ENCODE data around the gene PDCD1. TPM values are rescaled to one million over a fixed set of nuclear protein-coding genes. Genes with fewer than 3 reads are reported as not detected.

PDCD1 gene
- total and polyA plus RNA-seq, 7 donors: 0.14 to 3.2 (median 0.67) TPM; not detected in 3

DNA sequence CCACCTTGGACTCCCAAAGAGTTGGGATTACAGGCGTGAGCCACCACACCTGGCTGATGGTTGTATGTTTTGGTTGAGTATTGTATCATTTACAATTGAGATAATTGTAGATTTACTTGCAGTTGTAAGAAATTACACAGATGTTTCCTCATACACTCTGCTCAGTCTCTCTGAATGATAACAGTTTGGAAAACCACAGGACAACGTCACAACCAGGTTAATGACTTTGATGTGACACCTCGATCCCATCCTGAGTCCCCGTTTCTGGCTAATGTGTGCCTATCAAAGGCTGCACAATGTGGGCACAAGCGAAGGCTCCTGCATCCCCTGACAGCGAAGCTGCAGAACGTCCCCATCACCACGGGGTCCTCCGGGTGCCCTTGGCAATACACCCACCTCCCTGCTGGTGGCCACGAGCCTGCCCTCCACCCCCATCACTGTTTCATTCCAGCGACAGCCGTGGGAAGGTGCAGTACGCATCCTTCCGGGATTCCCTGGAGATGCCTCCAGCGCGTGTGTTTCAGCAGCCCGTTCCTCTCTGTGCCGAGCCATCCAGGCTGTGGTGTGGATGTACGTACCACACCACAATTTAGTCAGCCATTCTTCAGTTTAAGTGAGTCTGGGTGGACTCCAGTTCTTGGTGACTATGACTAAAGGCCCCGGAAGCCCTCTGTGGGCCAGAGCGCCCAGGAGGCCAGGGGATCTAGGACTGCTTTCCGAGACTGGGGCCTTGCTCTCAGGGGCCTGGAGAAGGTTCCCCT is 4.3 kb upstream of the PDCD1 start:
- intact Hi-C loops (cut with DNase I): no loop called here
- H3K4me1 ChIP-seq: peaks cover 0 to 30% (median 19%) of the 10 kb centered on the region in 4 donors
- H3K9me3 ChIP-seq: no peaks in the 10 kb centered on the region
- no peak overlapping the region for H3K27ac ChIP-seq
- no peak for TF ChIP-seq POLR2A (IDR thresholded peaks at IDR 0.05)
- TF ChIP-seq EP300 (IDR thresholded peaks at IDR 0.05): no peak
- TF ChIP-seq POLR2AphosphoS5 (IDR thresholded peaks at IDR 0.05): no peak
- TF ChIP-seq, protein P1, sequence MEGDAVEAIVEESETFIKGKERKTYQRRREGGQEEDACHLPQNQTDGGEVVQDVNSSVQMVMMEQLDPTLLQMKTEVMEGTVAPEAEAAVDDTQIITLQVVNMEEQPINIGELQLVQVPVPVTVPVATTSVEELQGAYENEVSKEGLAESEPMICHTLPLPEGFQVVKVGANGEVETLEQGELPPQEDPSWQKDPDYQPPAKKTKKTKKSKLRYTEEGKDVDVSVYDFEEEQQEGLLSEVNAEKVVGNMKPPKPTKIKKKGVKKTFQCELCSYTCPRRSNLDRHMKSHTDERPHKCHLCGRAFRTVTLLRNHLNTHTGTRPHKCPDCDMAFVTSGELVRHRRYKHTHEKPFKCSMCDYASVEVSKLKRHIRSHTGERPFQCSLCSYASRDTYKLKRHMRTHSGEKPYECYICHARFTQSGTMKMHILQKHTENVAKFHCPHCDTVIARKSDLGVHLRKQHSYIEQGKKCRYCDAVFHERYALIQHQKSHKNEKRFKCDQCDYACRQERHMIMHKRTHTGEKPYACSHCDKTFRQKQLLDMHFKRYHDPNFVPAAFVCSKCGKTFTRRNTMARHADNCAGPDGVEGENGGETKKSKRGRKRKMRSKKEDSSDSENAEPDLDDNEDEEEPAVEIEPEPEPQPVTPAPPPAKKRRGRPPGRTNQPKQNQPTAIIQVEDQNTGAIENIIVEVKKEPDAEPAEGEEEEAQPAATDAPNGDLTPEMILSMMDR (IDR thresholded peaks at IDR 0.05): no peak
- no peaks in the 10 kb centered on the region for H3K36me3 ChIP-seq
- peak overlapping the region in 1 of 4 donors; percentile 9 for H3K4me3 ChIP-seq
- WGBS, 2 donors: 82% methylated on average over 22 of the region's 22 CpGs
- H3K27me3 ChIP-seq: peaks cover 10 to 82% (median 57%) of the 10 kb centered on the region in 3 donors
- no peak for DNase-seq

DNA sequence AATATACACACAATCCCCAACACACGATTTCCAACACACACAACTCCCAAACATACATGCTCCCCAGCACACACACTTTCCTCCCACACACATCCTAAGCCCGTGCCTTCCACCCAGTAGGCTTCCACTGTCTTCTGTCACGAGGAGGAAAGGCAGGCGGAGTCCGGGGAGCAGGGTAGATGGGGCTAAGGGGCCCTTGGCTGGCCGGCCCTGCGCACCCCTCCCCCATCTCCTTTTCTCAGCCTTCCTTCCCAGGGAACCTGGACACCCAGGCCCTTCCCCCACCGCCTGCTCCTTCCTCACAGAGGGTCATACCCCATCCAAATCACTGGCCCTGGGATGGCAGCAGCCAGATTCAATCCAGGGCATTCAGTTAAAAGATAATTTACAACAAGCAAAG is 3.4 kb upstream of the PDCD1 start:
- no peak overlapping the region for H3K27ac ChIP-seq
- peaks cover 10 to 74% (median 48%) of the 10 kb centered on the region in 3 donors for H3K27me3 ChIP-seq
- no peaks in the 10 kb centered on the region for H3K9me3 ChIP-seq
- DNase-seq: no peak
- TF ChIP-seq, protein P1 (IDR thresholded peaks at IDR 0.05): no peak
- TF ChIP-seq POLR2AphosphoS5 (IDR thresholded peaks at IDR 0.05) (no peak), EP300 (IDR thresholded peaks at IDR 0.05) (no peak), POLR2A (IDR thresholded peaks at IDR 0.05) (no peak)
- 82 to 84% methylated on average over 8 of the region's 8 CpGs for WGBS, 2 donors
- intact Hi-C loops (cut with DNase I): no loop called here
- no peak overlapping the region for H3K4me3 ChIP-seq
- H3K4me1 ChIP-seq: peaks cover 0 to 30% (median 19%) of the 10 kb centered on the region in 4 donors
- no peaks in the 10 kb centered on the region for H3K36me3 ChIP-seq

DNA sequence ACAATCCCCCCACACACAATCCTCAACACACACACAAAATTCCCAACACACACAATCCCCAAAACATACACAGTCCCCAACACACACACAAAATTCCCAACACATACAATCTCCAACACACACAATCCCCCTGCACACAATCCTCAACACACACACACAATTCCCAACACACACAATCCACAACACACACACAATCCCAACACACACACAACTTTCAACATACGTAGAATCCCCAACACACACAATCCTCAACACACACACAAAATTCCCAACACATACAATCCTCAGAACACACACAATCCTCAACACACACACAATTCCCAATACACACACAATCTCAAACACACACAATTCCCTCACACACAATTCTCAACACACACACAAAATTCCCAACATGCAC is 2.6 kb upstream of the PDCD1 start:
- peaks cover 3 to 65% (median 41%) of the 10 kb centered on the region in 3 donors for H3K27me3 ChIP-seq
- no peak overlapping the region for H3K27ac ChIP-seq
- WGBS, 2 donors: 95 to 98% methylated on average over 1 of the region's 1 CpG
- H3K36me3 ChIP-seq: no peaks in the 10 kb centered on the region
- no peak for DNase-seq
- H3K9me3 ChIP-seq: no peaks in the 10 kb centered on the region
- intact Hi-C loops (cut with DNase I): no loop called here
- TF ChIP-seq, protein P1 (IDR thresholded peaks at IDR 0.05): no peak
- no peak for TF ChIP-seq EP300 (IDR thresholded peaks at IDR 0.05)
- no peak for TF ChIP-seq POLR2A (IDR thresholded peaks at IDR 0.05)
- no peak for TF ChIP-seq POLR2AphosphoS5 (IDR thresholded peaks at IDR 0.05)
- H3K4me3 ChIP-seq: no peak overlapping the region
- peaks cover 0 to 30% (median 19%) of the 10 kb centered on the region in 4 donors for H3K4me1 ChIP-seq

DNA sequence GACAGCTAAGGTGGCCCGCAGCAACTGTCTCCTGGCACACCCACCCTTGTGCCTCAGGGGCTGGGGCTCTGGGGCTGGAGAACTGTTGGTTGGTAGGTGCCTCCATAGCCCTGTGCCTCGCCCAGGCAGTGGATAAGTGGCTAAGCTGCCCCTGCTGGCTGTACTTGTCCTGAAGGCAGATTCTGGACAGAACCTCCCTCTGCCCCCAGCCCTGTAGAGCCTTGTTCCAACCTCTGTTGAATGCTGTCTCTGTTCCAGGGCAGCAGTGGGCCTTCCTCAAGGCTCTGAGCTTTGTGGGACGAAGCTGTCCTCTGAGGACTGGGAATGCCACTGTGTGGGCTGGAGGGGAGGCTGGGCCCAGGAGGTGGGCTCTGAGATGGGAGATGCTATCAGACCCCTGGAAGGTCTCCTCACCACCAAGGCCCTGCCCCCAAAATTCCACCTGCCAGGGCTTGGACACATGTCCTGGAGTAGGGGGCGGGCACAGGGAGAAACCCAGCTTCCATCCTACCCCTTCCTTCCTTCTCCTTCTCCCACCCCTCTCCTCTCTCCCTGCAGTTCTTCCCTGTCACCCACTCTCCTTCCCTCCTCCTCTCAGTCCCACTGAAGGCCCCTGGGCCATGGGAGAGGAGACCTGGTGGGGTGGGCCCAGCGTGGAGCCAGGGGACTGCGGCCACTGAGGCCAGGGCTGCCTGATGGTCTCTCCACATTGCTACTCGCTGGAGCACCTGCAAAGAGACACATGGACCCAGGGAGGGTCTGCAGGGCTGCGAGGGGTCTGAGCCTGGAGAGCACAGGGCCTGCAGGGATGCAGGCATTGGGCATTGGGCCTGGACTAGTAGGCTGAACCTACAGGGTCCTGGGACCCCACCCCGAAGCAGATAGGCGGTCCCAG is 1.7 kb upstream of the PDCD1 start:
- peak; percentile 63 for DNase-seq
- Histone ChIP-seq H3K4me1 (peaks cover 0 to 30% (median 19%) of the 10 kb centered on the region in 4 donors), H3K9me3 (no peaks in the 10 kb centered on the region), H3K27me3 (peaks cover 3 to 57% (median 33%) of the 10 kb centered on the region in 3 donors), H3K36me3 (no peaks in the 10 kb centered on the region), H3K27ac (peak overlapping the region; percentile 8 to 79 (median 60)), H3K4me3 (peak overlapping the region in 2 of 4 donors; percentile 22 to 26)
- WGBS, 2 donors: 78 to 80% methylated on average over 10 of the region's 10 CpGs
- TF ChIP-seq POLR2AphosphoS5 (IDR thresholded peaks at IDR 0.05) (no peak), EP300 (IDR thresholded peaks at IDR 0.05) (no peak), POLR2A (IDR thresholded peaks at IDR 0.05) (no peak)
- TF ChIP-seq, protein P1 (IDR thresholded peaks at IDR 0.05): no peak
- intact Hi-C loops (cut with DNase I): no loop called here

All from sigmoid colon (tissue), 7 donors.